ENCODE data around the gene TBRG4.

DNA sequence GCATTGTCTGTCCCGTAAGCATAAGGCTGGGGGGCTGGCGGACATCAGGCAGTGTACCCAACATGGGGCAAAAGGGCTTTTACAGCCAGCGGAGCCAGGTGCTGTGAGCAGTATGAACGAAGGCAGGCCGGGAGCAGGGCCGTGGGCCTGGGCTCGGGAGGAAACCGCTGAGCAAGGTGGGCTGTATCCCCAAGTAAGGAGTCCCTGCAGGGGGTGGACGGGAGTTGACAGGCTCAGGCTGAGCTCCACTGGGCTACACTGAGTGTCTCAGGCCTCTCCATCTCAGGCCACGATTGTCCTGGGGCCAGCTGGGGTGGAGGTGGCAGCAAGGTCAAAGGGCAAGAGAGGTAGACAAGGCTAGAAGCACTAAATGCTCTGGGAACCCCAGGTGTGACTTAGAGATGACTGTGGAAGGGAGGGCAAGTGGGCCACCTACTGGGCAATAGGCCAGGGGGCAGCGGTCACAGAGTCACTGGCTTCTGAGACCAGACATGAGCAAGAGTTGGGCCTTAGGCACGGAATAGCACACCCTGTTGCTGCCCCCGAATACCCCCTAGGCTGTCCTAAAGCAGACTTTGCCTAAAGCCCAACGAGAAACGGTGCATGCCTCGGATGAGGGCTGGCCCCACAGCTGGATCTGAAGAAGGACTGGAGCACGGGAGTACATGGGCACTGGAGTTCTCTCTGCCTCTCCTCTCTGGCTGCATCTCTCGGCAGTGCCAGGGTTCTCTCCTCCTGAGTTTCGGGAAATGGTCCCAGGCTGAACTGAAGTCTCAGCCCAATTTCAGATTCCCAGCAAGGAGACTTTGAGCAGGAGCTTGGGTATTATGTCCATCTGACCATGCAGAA is 35.3 kb upstream of the TBRG4 start:
- TF ChIP-seq POLR2A (IDR thresholded peaks at IDR 0.05) = no peak
- TF ChIP-seq, protein P1, sequence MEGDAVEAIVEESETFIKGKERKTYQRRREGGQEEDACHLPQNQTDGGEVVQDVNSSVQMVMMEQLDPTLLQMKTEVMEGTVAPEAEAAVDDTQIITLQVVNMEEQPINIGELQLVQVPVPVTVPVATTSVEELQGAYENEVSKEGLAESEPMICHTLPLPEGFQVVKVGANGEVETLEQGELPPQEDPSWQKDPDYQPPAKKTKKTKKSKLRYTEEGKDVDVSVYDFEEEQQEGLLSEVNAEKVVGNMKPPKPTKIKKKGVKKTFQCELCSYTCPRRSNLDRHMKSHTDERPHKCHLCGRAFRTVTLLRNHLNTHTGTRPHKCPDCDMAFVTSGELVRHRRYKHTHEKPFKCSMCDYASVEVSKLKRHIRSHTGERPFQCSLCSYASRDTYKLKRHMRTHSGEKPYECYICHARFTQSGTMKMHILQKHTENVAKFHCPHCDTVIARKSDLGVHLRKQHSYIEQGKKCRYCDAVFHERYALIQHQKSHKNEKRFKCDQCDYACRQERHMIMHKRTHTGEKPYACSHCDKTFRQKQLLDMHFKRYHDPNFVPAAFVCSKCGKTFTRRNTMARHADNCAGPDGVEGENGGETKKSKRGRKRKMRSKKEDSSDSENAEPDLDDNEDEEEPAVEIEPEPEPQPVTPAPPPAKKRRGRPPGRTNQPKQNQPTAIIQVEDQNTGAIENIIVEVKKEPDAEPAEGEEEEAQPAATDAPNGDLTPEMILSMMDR (IDR thresholded peaks at IDR 0.05) = no peak
